DLD1 (cell line): ENCODE measurements around the gene CCDC74A.
"Not testable (repeated sequence)": the region's sequence is repeated elsewhere in the genome, so short reads cannot be mapped to it uniquely, and the experiment has no call there.

Experiments used
- in situ Hi-C: cut with HindIII; loops from 2 replicates; pipeline ENCODE4 v1.10.0; 2017; ENCODE audit warnings: low sequenced_read_pairs

The CCDC74A gene

DNA sequence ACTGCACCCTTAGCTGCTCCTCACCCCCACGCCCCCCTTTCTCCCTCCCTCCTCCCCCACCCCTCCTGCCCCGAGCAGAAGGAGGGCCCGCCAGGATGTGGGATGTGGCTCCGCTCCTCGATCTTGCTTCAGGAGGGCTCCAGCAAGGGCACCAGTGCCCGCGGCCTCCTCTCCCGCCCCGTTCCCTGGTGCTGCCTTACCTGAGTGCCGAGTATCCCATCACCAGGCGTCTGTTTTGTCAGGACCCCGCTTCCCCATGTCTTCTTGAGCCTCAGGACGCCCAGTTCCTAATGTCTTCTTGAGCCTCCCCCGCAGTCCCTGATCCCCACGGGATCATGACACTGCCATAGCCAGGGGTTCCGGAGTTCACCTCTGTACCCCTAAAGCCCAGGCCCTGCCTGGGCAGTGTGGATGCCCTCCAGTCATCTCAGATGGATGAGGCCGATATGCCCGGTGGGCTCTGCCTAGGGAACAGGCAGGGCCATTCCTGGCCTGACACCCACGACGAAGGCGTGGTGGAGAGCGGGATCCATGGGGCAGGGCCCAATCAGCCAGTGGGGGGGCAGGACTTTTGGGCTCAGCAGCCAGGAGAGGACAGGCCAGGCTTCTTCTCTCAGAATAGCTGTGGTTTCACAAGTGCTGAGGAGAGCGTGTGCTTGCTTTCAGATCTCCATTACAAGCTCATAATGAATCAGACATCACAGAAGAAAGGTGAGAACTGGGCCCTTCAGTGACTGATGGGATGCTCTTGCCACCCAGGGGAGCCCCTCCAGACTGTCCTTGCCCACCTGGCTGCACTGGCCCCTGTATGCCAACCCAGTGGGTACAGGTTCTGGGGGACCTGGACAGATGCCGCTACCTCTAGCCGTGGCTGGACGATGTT, 1.5 kb downstream of the CCDC74A start:
- in situ Hi-C loops = not testable (repeated sequence)

DNA sequence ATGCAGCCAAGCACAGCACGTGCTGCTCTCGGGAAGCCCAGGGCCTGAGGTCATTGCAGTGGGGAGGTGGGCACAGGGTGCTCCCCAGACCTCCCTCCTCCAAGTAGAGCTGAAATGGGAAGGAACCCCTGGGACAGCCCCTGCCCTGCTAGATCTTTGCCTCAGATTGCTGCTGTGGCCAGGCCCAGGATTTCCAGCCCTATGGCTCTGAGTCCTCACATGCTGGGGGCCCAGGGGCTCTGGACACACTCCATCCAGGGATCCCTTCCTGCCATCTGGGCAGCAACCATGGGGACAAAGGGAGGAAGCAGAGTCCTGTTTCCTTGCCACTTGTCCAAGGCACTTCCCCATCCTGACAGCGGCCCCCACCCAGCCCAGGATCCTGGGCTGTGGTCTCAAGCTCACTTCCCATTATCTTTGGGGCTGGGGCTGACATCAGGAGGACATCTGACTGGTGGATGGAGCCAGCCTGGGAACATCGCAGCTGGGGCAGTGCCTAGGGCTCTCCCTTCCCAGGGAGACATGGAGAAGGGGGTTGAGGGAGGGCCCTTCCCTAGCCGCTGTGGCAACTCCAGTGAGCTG, 2.3 kb downstream of the CCDC74A start:
- in situ Hi-C loops = not testable (repeated sequence)

DNA sequence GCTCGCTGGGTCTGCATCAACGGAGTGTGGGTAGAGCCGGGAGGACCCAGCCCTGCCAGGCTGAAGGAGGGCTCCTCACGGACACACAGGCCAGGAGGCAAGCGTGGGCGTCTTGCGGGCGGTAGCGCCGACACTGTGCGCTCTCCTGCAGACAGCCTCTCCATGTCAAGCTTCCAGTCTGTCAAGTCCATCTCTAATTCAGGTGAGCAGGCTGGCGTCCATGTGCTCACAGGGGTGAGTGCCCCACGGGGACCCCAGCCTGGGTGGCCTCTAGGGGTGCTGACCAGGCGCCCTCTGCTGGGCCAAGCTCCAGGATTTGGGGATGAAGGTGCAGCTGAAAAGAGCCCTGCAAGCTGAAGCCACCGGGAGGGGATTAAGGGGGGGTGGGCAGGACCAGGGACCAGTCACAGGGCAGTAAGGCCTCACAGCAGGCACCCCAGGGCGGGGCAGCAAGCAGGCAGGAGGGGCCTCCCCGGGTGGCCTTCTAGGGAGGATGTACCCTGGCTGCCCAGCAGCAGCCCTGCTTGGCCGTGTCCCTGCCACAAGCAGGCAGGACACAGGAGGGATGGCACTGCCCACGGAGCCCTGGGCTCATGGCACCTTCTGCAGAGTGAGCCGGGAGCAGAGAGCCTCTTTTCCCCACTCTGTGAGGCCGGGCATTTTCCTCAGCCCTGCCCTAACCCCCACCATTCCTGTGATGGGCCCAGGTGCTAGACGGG, 3.1 kb downstream of the CCDC74A start:
- in situ Hi-C loops = not testable (repeated sequence)

DNA sequence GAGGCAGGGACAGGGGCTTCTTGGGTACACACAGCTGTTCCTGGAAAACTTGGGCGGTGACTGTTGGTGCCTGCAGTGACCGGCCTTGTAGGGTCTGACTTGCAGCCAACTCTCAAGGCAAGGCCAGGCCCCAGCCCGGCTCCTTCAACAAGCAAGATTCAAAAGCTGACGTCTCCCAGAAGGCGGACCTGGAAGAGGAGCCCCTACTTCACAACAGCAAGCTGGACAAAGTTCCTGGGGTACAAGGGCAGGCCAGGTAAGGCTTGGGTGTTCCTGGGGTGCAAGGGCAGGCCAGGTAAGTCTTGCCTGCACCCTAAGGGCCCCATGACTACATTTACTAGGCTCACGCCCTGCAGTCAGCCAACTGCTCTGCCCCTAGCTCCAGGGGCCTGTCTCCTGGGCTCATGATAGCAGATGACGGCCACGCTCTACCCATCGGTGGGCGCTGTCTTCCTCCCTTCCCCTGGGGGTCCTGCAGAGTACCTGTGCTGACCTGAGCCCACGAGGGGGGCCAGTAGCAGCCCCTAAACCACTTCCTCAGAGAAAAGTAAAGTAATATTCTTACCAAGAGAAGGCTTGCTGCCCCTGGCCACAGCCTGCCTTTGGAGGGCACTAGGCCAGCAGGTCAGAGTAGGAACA, 4.0 kb downstream of the CCDC74A start:
- in situ Hi-C loops = not testable (repeated sequence)

DNA sequence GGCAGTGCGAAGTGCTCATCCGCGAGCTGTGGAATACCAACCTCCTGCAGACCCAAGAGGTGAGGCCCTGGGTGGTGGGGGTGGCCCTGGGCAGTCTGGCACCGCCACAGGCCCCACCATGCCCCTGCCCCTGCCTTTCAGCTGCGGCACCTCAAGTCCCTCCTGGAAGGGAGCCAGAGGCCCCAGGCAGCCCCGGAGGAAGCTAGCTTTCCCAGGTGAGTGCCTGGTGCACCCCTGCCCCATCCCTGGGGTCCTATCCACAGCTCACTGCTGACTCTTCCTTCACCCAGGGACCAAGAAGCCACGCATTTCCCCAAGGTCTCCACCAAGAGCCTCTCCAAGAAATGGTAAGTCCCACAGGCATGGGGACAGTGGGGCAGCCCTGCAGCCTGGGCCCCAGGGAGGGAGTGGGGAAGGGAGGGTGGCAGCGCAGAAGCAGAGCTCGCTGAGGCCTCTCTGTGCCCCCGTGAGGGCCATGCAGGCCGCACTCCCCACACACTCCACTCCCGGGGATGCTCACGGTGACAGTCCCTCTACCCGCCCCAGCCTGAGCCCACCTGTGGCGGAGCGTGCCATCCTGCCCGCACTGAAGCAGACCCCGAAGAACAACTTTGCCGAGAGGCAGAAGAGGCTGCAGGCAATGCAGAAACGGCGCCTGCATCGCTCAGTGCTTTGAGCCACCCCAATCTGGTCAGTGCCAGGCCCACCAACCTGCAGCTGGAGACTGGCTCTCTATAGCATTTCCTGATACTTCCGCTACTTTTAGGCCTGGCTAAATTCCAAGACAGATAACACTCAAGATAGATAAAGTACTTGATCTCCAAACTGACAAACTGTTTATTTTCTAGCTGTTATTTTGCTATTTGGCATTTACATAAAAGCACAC, 5.3 kb downstream of the CCDC74A start:
- in situ Hi-C loops = not testable (repeated sequence)

DNA sequence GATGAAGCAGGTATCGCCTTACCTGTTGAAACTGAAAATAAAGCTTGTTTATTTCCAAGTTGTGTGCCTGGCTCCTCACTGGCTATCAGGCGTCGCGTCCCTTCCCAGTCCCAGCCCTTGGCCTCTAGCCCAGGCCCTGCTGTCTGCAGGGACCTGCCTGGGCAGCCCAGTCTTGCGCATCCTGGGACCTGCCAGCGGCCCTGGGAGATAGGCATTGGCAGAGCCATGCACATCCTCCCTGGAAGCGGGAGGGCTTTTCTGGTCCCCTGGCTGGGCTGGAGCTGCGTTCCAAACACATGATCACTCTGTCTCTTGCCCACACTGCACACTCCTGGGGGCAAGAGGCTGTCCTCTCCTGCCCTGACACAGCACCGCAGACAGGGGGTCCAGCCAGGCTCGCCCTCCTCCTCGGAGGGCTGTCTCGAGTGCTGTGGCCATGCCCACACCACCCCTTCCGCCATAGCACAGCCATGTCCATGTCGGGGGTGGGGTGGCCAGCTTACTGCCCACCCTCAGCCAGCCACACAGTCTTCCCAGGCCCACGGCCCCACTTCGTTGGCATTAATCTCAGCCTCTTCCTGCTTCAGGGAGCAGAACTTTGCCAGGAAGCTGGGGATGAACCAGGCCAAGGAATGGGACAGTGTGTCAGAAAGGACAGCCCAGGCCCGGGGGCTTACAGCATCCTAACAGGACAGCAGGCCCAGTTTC, 6.1 kb downstream of the CCDC74A start:
- in situ Hi-C loops = not testable (repeated sequence)

DNA sequence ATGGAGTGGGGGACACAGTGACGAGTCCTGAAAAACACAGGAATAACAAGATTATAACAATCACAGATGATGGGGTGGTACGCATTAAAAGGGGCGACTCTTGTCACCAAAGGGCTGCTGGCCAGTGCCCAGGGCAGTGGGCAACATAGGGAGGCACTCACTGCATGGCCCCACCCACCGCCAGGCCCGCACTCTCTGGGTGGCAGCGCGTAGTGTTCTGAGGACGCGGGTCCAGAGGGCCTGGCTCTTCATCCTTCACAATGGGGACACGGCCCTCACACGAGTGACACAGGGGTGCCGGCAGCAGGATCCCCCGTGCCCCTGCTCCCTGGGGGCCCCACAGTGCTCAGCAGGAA, 6.6 kb downstream of the CCDC74A start:
- in situ Hi-C loops = not testable (repeated sequence)

DNA sequence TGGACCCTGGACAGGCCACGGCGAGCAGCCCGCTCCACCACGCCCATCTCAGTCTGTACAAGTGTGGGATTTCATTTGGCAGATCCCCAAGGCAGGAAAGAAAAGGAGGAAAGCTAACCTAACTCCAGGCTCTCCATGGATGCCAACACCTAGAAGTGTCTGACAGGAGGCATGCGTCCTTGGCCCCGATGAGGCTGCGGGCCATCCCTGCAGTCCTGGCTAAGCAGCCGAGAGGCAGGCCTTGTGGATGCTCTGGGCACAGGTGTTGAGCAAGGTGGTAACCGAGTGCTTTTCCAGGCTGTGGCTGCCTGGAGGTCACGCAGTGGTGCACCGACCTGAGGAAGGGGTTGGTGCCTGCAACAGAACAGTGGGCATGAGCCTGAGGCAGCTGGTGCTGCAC, 7.3 kb downstream of the CCDC74A start:
- in situ Hi-C loops = not testable (repeated sequence)

DNA sequence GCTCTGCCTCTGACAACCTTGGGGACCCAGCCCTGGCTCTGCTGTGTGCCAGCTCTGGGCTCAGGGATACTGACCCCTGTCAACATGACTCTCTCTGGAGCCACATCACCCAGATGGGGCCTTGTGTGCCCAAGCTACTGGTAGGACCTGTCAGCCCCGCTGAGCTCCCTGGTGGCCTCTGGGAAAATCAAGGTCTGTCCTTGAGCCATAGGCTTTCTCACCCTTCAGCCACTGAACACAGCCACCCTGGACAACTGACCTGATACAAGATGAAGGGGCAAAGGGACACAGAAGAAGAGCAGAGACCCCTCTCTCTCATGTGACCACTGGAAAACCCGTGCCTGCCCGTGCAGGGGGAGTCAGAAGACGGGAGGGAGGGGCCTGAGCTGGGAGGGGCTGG, 7.8 kb downstream of the CCDC74A start:
- in situ Hi-C loops = no loop called here

DNA sequence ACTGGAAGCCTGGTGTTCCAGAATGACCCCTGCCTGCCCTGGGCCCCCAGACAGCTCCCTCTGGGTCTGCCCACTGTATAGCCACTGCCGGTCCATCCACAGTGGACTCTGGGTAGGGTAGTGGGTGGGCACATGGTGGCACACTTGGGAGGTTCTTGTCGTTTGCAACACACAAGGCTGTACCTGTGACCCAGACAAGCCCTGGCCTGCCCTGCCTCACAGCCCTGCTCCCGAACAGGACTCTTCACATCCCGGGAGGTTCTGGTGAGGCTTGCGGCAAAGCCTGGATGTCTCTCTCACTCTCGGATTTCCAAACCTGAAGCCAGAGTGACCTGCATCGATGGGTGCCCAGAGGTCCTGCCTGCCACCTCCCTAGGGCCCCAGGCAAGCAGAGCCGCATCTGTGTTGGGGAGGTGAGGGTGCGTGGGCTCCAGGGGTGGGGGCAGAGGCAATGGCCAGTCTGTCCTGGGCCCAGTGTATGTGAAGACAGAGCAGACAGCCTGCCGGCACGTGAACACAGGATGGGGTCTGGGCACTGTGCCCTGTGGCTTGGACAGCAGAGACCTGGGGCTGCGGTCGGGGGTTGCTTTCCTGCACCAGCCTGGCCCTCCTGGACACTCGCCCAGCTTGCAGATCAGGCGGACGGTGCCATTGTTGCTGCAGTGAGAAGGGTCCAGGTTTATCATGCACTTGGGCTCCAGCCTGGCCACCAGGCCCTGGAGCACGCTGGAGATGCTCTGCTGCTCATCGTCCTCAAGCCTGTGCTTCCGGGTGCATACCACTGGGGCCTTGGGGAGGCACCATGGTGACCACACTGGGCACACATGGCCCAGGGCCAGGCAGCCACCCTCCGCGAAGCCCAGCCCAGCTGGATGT, 8.5 kb downstream of the CCDC74A start:
- in situ Hi-C loops = not testable (repeated sequence)

DNA sequence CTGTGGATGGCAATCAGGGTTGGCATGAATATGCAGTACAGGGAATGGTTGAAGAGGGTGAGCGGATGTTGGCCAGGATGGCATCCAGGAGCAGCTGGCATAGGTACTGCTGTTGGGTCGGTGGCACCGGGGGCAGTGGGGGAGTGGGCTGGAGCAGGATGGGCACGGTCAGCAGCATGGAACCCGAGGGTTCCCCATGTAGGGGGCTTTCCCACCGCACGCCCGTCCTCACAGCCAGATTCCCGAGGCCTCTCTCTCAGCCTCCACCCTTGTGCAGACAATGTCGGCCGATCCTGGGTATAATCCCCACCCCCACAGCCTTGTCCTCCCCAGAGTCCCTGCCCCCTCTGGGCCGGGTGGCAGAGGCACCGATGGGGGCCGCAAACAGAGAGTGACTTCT, 9.2 kb downstream of the CCDC74A start:
- in situ Hi-C loops = not testable (repeated sequence)

DNA sequence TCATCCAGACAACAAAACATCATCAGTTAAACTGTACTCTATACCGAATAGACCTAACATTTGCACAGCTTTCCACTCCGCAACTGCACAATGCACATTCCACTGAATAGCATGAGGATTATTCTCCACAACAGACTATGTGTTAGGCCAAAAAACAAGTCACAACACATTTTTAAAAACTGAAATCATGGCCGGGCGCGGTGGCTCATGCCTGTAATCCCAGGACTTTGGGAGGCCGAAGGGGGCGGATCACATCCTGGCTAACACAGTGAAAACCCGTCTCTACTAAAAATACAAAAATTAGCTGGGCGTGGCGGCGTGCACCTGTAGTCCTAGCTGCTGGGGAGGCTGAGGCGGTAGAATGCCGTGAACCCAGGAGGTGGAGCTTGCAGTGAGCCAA, 11.2 kb downstream of the CCDC74A start:
- in situ Hi-C loops = not testable (repeated sequence)

DNA sequence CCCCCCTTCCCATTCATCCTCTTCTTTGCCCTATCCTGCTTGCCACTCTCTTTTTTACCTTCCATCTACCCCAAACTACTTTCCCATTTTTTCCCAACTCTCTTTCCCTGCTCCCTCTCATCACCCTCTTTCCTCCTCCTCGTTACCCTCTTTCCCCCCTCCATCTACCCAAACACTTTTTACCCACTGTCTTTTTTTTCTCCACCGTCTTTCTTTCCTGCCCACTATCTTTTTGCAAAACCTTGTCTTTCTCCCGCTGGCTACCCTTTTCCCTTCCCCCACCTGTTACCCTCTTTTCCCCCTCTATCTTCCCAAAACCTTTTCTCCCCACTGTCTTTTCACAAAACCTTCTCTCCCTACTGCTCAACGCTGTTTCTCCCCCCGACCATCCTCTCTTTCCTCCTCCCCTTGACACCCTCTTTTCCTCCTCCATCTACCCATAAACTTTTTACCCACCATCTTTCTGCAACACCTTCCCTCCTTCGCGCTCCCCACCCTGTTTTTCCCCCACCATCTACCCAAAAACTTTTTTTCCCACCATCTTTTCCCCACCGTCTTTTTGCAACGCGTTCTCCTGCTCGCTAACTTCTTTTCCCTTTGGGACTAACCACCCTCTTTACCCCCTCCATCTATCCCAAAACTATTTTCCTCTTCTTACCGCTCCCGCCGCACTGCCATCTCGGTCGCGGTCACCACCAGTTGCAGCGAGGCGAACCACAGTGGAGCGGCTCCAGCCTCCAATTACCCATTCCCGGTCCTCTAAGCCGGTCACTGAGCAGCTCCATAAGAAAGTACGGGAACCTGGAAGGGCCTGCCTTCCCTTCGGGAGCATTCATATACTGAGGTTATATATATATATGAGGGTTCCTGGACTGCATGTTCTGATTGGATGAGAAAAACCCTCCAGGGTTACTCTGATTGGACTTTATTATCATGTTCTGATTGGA, 15.0 kb downstream of the CCDC74A start:
- in situ Hi-C loops = no loop called here

DNA sequence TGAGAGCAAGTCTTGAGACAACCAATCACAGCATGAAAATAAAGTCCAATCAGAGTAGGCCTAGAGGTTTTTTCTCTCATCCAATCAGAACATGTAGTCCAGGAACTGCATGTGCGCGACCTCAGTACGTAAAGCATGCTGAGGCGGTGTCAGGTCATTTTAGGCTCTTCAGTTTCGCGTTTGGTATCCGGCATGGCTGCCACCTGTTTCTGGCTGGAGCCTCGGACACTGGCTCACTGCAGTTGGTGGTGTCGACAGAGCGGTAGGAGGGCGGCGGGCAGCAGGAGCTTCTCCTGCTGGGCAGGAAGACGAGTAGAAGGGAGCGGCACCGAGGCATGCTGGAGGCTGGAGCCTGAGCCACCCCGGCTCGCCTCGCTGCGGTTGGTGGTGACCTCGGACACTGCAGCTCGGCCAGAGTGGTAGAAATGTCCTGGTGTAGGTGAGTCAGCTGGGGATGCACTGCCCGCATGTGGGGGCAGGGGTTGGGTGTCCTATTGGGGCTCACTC, 15.8 kb downstream of the CCDC74A start:
- in situ Hi-C loops = no loop called here

DNA sequence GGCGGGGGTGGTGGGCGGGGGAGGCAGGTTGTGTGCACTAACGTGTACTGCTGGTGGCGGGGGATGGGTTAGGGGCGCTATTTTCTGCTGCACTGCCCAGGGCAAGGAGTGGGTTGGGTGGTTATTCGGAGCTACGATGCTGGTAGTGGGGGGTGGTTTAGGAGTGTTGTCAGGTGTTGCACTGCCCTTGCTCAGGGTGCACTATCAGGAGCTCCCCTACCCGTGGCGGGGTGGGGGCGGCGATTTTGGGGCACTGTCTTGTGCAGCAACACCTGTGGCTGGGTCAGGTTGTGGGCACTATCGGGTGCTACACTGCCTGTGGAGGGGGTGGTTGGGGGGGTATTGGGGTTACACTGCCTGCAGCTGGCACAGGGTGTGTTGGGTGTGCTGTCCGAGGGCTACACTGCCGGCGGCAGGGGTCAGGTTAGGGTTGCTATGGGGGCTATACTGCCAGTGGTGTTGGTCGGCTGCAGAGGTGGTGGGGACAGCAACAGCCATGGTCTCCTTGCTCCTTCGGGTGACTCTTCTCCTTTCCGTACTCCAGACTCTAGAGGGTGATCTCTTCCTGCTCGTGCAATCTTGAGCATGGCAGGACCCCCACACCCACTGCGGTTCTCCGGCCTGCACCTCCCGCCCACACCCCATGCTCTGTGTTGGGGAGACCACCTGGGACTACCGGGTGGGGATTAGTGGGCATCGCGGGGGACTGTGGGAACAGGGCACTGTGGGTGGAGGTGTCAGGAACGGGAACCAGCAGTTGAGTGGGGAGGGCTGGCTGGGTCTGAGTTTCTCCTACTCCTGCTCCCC, 16.5 kb downstream of the CCDC74A start:
- in situ Hi-C loops = not testable (repeated sequence)

DNA sequence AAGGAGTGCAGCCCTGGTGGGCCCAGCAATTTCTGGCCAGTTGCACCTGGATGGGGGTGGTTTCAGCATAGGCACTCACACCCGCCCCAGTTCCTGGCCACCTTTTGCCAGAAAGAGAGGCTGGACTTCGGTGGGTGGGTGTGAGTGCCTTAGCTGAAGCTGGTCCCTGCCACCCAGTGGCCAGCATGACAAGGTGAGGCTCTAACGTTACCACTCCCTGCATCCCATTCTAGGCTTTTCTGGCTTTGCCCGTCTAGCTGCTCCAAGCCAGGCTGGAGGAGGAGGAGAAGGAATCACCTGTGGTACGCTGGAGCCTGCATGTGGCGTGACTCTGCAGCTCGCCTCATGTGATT, 17.1 kb downstream of the CCDC74A start:
- in situ Hi-C loops = not testable (repeated sequence)

DNA sequence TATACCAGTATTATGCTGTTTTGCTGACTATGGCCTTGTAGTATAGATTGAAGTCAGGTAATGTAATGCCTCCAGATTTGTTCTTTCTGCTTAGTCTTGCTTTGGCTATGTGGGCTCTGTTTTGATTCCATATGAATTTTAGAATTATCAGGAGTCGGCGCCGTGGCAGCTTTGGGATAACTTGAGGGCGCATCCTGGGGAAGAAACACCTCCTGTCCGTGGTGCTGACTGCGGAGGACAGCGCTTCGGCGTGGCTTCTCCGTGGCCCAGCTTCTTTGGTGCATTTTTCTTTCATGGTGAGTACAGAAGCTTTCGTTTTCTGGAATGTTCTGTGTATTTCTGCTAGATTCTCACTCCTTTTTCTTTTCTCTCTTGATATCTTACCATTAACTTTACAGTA, 25.2 kb downstream of the CCDC74A start:
- in situ Hi-C loops = no loop called here
